Mesodermal cell (in vitro differentiated cells): ENCODE measurements around the gene RIPK3.
"Not testable (repeated sequence)": the region's sequence is repeated elsewhere in the genome, so short reads cannot be mapped to it uniquely, and the experiment has no call there.

Experiments used
- H3K27ac ChIP-seq: 2 replicates; pipeline ENCODE4 v1.7.0; 2013; ENCODE audit warnings: mild to moderate bottlenecking, low read depth, low read length, moderate library complexity; ENCODE audit not compliant: severe bottlenecking
- H3K36me3 ChIP-seq: 2 replicates; pipeline ENCODE4 v1.7.1; 2013; ENCODE audit warnings: mild to moderate bottlenecking, low read length, moderate library complexity; ENCODE audit not compliant: control insufficient read depth, insufficient read depth
- H3K4me1 ChIP-seq: one replicate; pipeline ENCODE4 v1.7.1; 2013; ENCODE audit warnings: mild to moderate bottlenecking, low read length; ENCODE audit not compliant: insufficient read depth, control insufficient read depth, poor library complexity, severe bottlenecking
- H3K4me3 ChIP-seq: 2 replicates; pipeline ENCODE4 v1.7.0; 2013; ENCODE audit warnings: low read length, control low read depth, mild to moderate bottlenecking; ENCODE audit not compliant: insufficient read depth, poor library complexity, severe bottlenecking; ENCODE audit errors: extremely low read depth
- H3K9me3 ChIP-seq: 2 replicates; pipeline ENCODE4 v1.7.1; 2013; ENCODE audit warnings: mild to moderate bottlenecking, low read length, moderate library complexity; ENCODE audit not compliant: control insufficient read depth
- WGBS, 2 experiments: methylation state at CpG; one replicate each; pipeline ENCODE4 v1.1.5; 2013; ENCODE audit warnings: missing lambda C conversion rate in 2 of 2; ENCODE audit not compliant: insufficient coverage in 2 of 2; 5-methylcytosine and 5-hydroxymethylcytosine counted together

RIPK3 gene

GRCh38 chr14:24378981-24379906 lies 39.5 kb upstream of the RIPK3 start:
- WGBS, 2 experiments, result 85 to 97% methylated on average over 6 to 7 of the region's 7 CpGs
- peaks cover 37% of the 10 kb centered on the region for H3K36me3 ChIP-seq
- H3K4me1 ChIP-seq, result no peaks in the 10 kb centered on the region
- H3K4me3 ChIP-seq, result no peak overlapping the region
- no peaks in the 10 kb centered on the region for H3K9me3 ChIP-seq
- H3K27ac ChIP-seq, result no peak overlapping the region

GRCh38 chr14:24378327-24378726 lies 38.5 kb upstream of the RIPK3 start:
- no peak overlapping the region for H3K27ac ChIP-seq
- peaks cover 46% of the 10 kb centered on the region for H3K36me3 ChIP-seq
- WGBS, 2 experiments, result 83% methylated on average over 1 of the region's 3 CpGs; no CpG with 5 or more reads in 1 of the 2 experiments
- H3K9me3 ChIP-seq, result no peaks in the 10 kb centered on the region
- H3K4me1 ChIP-seq, result no peaks in the 10 kb centered on the region
- no peak overlapping the region for H3K4me3 ChIP-seq

GRCh38 chr14:24377657-24378056 lies 37.9 kb upstream of the RIPK3 start:
- no peaks in the 10 kb centered on the region for H3K9me3 ChIP-seq
- H3K36me3 ChIP-seq, result peaks cover 53% of the 10 kb centered on the region
- 43 to 76% methylated on average over 1 to 2 of the region's 2 CpGs for WGBS, 2 experiments
- no peak overlapping the region for H3K4me3 ChIP-seq
- no peaks in the 10 kb centered on the region for H3K4me1 ChIP-seq
- no peak overlapping the region for H3K27ac ChIP-seq

- Histone ChIP-seq H3K4me3 (no peak overlapping the region), H3K4me1 (no peaks in the 10 kb centered on the region), H3K36me3 (peaks cover 58% of the 10 kb centered on the region), H3K27ac (no peak overlapping the region), H3K9me3 (no peaks in the 10 kb centered on the region)
- WGBS, 2 experiments, result 70 to 90% methylated on average over 3 to 4 of the region's 7 CpGs
Measured at GRCh38 chr14:24377126-24377525, 37.3 kb upstream of the RIPK3 start.

GRCh38 chr14:24376448-24377070 lies 36.8 kb upstream of the RIPK3 start:
- Histone ChIP-seq H3K36me3 (peaks cover 64% of the 10 kb centered on the region), H3K27ac (no peak overlapping the region), H3K4me3 (no peak overlapping the region), H3K4me1 (no peaks in the 10 kb centered on the region), H3K9me3 (no peaks in the 10 kb centered on the region)
- 71 to 73% methylated on average over 5 to 11 of the region's 16 CpGs for WGBS, 2 experiments

- Histone ChIP-seq H3K4me3 (no peak overlapping the region), H3K9me3 (no peaks in the 10 kb centered on the region), H3K36me3 (peaks cover 80% of the 10 kb centered on the region), H3K4me1 (no peaks in the 10 kb centered on the region), H3K27ac (no peak overlapping the region)
- WGBS, 2 experiments, result 93 to 96% methylated on average over 4 to 9 of the region's 12 CpGs
Measured at GRCh38 chr14:24372701-24373416, 33.1 kb upstream of the RIPK3 start.

GRCh38 chr14:24371605-24372004 lies 31.8 kb upstream of the RIPK3 start:
- H3K9me3 ChIP-seq, H3K27ac ChIP-seq, H3K4me1 ChIP-seq, H3K4me3 ChIP-seq: not testable (repeated sequence)
- WGBS, 2 experiments, result 93 to 100% methylated on average over 1 to 2 of the region's 3 CpGs
- H3K36me3 ChIP-seq, result peaks cover 67% of the 10 kb centered on the region

GRCh38 chr14:24370748-24371147 lies 31.0 kb upstream of the RIPK3 start:
- no peak overlapping the region for H3K27ac ChIP-seq
- H3K4me1 ChIP-seq, result no peaks in the 10 kb centered on the region
- H3K36me3 ChIP-seq, result peaks cover 59% of the 10 kb centered on the region
- no peak overlapping the region for H3K4me3 ChIP-seq
- no peaks in the 10 kb centered on the region for H3K9me3 ChIP-seq
- WGBS, 2 experiments, result 100% methylated on average over 1 of the region's 1 CpG; no CpG with 5 or more reads in 1 of the 2 experiments

- H3K4me3 ChIP-seq, result no peak overlapping the region
- no peak overlapping the region for H3K27ac ChIP-seq
- peaks cover 2% of the 10 kb centered on the region for H3K4me1 ChIP-seq
- no peaks in the 10 kb centered on the region for H3K9me3 ChIP-seq
- WGBS, 2 experiments, result 93 to 94% methylated on average over 24 of the region's 32 CpGs
- peaks cover 53% of the 10 kb centered on the region for H3K36me3 ChIP-seq
Measured at GRCh38 chr14:24369907-24370687, 30.3 kb upstream of the RIPK3 start.

GRCh38 chr14:24369463-24369862 lies 29.7 kb upstream of the RIPK3 start:
- Histone ChIP-seq H3K4me3 (peak overlapping the region; percentile 98), H3K4me1 (peaks cover 5% of the 10 kb centered on the region), H3K27ac (no peak overlapping the region), H3K36me3 (peaks cover 47% of the 10 kb centered on the region), H3K9me3 (no peaks in the 10 kb centered on the region)
- WGBS, 2 experiments, result 92 to 94% methylated on average over 8 to 15 of the region's 20 CpGs
